ENCODE data around the gene VEPH1. TPM values are rescaled to one million over a fixed set of nuclear protein-coding genes. Genes with fewer than 3 reads are reported as not detected.
A peak's percentile ranks its signal among the peaks of the same experiment; 100 is the strongest.

VEPH1 gene
- total RNA-seq, 1 experiment from 2014 or later = 7.7 TPM

GRCh38 chr3:157529751-157530150 is 26.5 kb upstream of the VEPH1 start:
- no peaks in the 10 kb centered on the region for H3K79me2 ChIP-seq (ENCODE audit: insufficient read depth, low read length)
- no peaks in the 10 kb centered on the region for H3K36me3 Mint-ChIP-seq (ENCODE audit: insufficient read depth in 1 of 3, low read depth in 3 of 3)
- H3T11ph ChIP-seq (ENCODE audit: low read length) = no peak overlapping the region
- H3K4me2 ChIP-seq (ENCODE audit: insufficient read depth, insufficient read length, low read length) = no peak overlapping the region
- H4K91ac ChIP-seq (ENCODE audit: insufficient read length, low read depth, low read length) = no peak overlapping the region
- H2AK5ac ChIP-seq (ENCODE audit: insufficient read length, low read length) = no peak overlapping the region
- no peak overlapping the region for H2BK12ac ChIP-seq (ENCODE audit: insufficient read length, low read depth, low read length)
- H3K9me3 Mint-ChIP-seq = no peaks in the 10 kb centered on the region
- H3K27ac Mint-ChIP-seq = peak overlapping the region in 1 of 3 experiments; percentile 8; a peak in 1 of 7 replicates
- H2BK15ac ChIP-seq (ENCODE audit: low read depth, low read length) = no peak overlapping the region
- H2BK120ac ChIP-seq (ENCODE audit: low read depth, low read length, poor library complexity, severe bottlenecking) = no peak overlapping the region
- H3K4me1 ChIP-seq (ENCODE audit: insufficient read depth, low read length) = no peaks in the 10 kb centered on the region
- no peak overlapping the region for H3K14ac ChIP-seq (ENCODE audit: insufficient read depth, low read length)
- TF ChIP-seq, protein P1, sequence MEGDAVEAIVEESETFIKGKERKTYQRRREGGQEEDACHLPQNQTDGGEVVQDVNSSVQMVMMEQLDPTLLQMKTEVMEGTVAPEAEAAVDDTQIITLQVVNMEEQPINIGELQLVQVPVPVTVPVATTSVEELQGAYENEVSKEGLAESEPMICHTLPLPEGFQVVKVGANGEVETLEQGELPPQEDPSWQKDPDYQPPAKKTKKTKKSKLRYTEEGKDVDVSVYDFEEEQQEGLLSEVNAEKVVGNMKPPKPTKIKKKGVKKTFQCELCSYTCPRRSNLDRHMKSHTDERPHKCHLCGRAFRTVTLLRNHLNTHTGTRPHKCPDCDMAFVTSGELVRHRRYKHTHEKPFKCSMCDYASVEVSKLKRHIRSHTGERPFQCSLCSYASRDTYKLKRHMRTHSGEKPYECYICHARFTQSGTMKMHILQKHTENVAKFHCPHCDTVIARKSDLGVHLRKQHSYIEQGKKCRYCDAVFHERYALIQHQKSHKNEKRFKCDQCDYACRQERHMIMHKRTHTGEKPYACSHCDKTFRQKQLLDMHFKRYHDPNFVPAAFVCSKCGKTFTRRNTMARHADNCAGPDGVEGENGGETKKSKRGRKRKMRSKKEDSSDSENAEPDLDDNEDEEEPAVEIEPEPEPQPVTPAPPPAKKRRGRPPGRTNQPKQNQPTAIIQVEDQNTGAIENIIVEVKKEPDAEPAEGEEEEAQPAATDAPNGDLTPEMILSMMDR (conservative IDR thresholded peaks at IDR 0.05) = no peak
- H3K23me2 ChIP-seq (ENCODE audit: insufficient read length, low read depth, low read length, poor library complexity, severe bottlenecking) = no peaks in the 10 kb centered on the region
- no peak overlapping the region for H3K23ac ChIP-seq (ENCODE audit: insufficient read length, low read depth, low read length)
- H2BK20ac ChIP-seq (ENCODE audit: low read depth, low read length, poor library complexity, severe bottlenecking) = no peak overlapping the region
- H3K9ac ChIP-seq (ENCODE audit: extremely low read depth, insufficient read length, low read length) = no peak overlapping the region
- H3K79me1 ChIP-seq (ENCODE audit: insufficient read depth, low read depth, low read length, poor library complexity, severe bottlenecking) = no peaks in the 10 kb centered on the region
- no peak overlapping the region for H2BK5ac ChIP-seq (ENCODE audit: insufficient read length, low read length)
- no peaks in the 10 kb centered on the region for H3K27me3 Mint-ChIP-seq (ENCODE audit: low read depth)
- WGBS (ENCODE audit: extremely low coverage, insufficient read length, low lambda C conversion rate) = no CpG with 5 or more reads among the region's 2 CpGs
- H2AFZ ChIP-seq (ENCODE audit: low read length) = no peak overlapping the region
- DNase-seq = no peak
- no peak overlapping the region for H4K5ac ChIP-seq (ENCODE audit: insufficient read length, low read depth, low read length)
- no peaks in the 10 kb centered on the region for H4K20me1 ChIP-seq (ENCODE audit: control insufficient read depth, insufficient read depth, insufficient read length)
- no peak overlapping the region for H4K8ac ChIP-seq (replicated peaks; ENCODE audit: insufficient read length, low read depth, low read length)
- H3K4me1 Mint-ChIP-seq = no peaks in the 10 kb centered on the region
- H3K4me3 Mint-ChIP-seq = no peak overlapping the region
- no peaks in the 10 kb centered on the region for H3K9me3 ChIP-seq (ENCODE audit: control insufficient read depth, low read depth, low read length)
- H3K27ac ChIP-seq (ENCODE audit: insufficient read length, low read depth, low read length) = no peak overlapping the region
- H3K56ac ChIP-seq (ENCODE audit: insufficient read length, low read depth, low read length) = no peak overlapping the region
- no peaks in the 10 kb centered on the region for H3K27me3 ChIP-seq (ENCODE audit: insufficient read depth, low read length)
- H3K4ac ChIP-seq (ENCODE audit: low read depth, low read length) = no peak overlapping the region
- H3K18ac ChIP-seq (ENCODE audit: insufficient read length, low read depth, low read length) = no peak overlapping the region
